Stimulated activated CD4-positive, alpha-beta T cell treated with anti-CD3 and anti-CD28 coated beads, Interleukin-4, amount 100 ng/mL, for 1 hour (primary cell): ENCODE data around the gene CCDC15.
"Not testable (repeated sequence)": the region's sequence is repeated elsewhere in the genome, so short reads cannot be mapped to it uniquely, and the experiment has no call there.

Experiments
- DNase-seq: peaks from one replicate; pipeline ENCODE4 v3.0.0-alpha.2; 2020

The CCDC15 gene

DNA sequence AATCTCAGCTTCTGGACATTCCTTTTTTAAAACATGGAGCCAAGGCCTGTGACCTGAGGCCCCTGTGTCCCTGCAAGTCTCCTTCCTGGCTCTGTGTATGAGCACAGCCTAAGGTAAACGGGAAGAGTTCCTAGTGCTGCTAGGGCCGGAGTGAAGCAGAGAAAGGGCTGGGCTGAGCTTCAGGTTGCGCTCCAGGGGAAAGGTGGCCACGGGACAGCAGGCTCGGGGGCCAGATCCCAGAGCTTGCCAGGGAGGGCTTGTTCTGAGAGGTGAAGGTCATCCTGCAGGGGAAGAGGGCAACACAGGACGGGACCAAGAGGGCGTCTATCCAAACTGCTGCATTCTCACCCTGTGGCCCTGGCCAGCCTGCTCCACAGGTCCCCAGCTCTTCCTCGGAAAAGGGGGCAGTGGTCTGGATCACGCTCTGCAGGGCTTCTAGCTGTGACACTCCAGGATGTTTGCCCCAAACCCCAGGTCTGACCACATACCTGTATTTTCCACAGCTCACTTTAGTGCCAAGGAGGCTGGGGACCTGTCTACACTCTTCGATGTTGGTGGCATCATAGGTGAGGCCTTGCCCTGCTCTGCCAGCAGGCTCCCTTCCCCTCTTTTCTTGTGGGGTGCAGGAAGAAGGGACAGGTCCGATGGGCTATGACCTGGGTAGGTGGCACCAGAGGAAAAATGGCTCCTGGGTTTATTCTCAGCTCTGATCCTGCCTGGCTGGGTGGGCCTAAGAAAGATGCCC, 129.5 kb downstream of the CCDC15 start:
- DNase-seq = no peak

DNA sequence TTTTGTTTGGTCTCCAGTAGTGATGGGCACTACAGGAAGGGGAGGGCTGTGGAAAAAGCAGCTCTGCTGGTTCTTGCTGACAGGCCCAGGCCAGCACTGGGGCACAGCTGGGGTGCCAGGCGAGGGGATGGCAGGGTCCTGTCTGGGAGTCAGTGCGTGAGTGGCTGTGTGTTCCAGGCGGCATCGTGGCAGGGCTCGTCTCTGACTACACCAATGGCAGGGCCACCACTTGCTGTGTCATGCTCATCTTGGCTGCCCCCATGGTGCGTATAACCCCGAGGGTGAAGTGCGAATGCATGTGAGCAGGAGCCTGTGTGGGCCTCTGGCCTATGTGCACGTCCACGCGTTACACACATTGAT, 130.0 kb downstream of the CCDC15 start:
- no peak for DNase-seq

DNA sequence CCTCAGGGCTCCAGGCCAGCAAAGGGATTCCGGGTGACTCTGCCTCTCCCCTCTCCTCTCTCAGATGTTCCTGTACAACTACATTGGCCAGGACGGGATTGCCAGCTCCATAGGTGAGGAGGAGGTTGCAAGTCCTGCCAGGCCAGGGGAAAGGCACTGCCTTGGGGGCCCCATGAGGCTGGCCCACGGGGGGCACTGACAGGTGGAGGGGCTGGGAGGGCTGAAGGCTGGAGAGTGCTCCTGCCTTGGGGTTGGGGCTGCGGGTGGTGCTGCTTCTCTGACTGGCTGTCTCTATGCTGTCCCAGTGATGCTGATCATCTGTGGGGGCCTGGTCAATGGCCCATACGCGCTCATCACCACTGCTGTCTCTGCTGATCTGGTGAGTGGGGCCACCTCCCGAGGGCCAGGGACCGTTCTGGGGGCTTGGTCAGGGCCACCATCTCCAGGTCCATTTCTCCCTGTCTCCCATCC, 130.8 kb downstream of the CCDC15 start:
- no peak for DNase-seq

DNA sequence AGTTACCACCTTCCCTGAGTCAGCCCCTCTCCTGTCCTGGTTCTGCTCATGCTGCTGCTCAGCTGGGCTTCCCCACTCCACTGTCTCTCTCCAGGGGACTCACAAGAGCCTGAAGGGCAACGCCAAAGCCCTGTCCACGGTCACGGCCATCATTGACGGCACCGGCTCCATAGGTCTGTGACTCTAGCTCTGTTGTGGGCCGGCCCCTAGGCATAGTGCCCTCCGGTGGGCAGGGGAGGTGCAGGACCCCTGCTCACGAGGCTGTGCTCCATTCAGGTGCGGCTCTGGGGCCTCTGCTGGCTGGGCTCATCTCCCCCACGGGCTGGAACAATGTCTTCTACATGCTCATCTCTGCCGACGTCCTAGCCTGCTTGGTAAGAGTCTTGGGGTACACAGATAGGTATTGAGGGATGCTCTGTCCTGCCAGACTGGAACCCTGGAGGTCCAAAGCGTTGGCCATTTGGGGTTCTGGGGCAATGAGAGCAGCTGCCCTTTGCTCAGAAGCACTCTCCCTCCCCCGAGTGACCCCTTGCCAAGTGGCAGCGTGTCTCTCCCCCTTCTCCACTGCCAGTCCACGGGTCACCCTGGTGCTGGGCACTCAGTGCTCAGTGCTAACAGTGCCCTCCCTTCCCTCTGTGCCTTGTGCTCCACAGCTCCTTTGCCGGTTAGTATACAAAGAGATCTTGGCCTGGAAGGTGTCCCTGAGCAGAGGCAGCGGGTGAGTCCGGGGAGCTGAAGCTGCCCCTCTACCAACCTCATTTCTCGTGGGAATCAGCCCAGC, 131.5 kb downstream of the CCDC15 start:
- no peak for DNase-seq

DNA sequence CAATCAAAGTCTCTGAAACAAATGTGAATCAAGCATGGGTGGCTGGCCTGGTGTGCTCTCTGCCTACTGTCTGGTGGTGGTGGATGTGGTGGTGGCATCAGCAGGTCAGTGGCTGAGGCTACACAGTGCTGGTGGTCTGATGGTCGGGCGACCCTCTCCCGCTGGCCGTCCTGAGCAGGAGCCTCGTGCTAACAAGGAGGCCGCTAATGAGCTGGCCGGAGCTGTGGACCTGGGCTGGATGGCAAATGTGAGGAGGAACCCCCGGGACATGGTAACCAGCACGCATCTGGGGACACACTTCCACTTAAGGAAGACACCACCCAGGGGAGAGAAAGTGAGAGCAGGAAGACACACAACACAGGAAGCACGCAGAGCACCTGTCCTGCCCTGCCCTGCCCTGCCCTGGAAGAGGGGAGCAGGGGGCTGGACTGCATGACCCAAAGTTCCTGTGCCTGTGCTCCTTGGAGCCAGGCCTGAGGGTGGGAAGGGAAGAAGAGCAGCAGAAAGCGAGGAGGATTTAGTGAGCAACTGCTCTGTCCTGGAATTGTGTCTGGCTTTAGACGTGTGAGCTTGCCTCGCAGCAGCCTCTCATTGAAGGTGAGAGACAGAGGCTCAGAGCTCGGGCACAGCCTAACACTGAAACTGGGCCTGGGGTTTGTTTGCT, 132.8 kb downstream of the CCDC15 start:
- no peak for DNase-seq

DNA sequence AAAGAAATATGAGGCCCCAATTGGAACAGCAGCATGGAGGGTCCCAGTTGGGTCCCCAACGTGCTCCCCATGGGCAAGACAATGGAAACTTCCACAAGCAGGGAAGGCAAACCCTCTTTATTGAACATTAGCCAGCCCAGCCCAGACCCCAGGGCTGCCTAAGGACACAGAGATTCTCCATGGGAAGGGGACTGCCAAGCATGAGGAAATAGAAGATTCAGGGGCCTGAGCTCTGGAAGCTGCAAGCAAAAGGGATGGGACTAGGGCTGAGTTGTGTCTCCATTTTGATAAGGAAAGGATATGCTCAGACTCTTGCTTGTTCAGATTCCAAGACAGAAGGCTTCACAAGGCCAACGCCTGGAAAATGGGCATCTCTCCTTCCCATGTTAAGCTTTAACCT, 134.1 kb downstream of the CCDC15 start:
- DNase-seq = no peak

DNA sequence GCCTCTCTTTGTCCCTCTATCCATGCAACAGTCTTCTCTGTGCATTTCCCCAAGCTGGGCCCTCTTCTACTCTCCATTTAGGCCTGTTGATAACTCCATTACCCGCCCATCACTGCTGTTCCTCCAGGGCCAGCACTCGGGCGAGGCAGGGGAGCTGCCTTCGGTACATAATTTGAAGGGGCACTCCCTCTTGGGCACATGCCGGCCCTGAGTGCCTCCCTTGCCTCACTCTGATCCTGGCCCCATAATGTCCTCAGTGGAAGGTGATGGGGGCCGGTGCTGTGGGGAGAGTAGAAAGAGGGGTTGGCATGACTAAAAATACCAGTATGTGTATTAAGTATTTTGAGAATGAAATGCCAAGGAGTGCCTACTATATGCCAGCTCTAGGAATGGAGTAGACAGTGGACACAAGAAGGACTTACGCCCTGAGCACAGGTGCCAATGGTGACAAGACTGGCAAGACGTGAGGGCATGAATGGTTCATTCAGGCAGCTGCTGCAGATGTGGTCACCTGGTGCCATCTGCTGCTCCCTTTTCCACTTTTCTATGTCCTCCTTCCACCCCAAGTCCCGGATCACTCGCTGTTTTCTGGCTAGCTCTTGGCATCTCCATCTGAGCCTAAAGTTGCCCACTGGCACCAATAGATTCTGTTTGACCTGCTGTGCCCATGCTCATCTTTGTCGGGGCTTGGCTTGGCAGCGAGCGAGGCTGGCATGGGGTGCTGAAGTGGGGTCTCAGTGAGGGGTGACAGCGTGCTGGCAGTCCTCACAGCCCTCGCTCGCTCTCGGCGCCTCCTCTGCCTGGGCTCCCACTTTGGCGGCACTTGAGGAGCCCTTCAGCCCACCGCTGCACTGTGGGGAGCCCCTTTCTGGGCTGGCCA, 134.8 kb downstream of the CCDC15 start:
- no peak for DNase-seq

DNA sequence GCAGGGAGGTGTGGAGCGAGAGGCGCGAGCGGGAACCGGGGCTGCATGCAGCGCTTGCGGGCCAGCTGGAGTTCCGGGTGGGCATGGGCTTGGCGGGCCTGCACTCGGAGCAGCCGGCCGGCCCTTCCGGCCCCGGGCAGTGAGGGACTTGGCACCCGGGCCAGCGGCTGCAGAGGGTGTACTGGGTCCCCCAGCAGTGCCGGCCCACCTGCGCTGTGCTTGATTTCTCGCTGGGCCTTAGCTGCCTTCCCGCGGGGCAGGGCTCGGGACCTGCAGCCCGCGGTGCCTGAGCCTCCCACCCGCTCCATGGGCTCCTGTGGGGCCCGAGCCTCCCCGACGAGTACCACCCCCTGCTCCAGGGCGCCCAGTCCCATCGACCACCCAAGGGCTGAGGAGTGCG, 135.5 kb downstream of the CCDC15 start:
- DNase-seq = not testable (repeated sequence)

DNA sequence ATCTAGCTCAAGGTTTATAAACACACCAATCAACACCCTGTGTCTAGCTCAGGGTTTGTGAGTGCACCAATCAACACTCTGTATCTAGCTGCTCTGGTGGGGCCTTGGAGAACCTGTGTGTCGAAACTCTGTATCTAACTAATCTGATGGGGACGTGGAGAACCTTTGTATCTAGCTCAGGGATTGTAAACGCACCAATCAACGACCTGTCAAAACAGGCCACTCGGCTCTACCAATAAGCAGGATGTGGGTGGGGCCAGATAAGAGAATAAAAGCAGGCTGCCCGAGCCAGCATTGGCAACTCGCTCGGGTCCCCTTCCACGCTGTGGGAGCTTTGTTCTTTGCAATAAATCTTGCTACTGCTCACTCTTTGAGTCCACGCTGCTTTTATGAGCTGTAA, 136.1 kb downstream of the CCDC15 start:
- not testable (repeated sequence) for DNase-seq

DNA sequence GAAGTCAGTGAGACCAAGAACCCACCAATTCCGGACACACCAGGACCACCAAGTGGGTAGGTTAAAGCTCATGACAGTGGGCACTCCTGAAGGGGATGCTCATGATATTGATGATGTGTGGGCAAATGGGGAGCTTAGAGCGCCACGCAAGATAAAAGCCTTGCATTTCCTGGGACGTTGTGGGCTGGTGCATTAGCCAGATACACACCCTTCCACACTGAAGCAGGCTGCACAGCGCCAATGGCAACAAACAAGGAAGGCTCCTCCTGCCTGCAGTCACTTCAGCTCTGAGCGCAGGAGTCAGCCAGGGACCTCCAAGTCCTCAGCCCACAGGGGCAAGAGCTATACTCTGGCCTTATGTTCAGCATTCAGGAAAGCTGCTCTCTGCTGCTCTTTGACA, 136.8 kb downstream of the CCDC15 start:
- no peak for DNase-seq
